SK-N-MC (cell line): ENCODE data around the gene GRAMD4.

Experiments
- EZH2 ChIP-seq: fragments of 200-600 bp; sonication (generic); IDR thresholded peaks from one replicate; pipeline ENCODE4 v1.6.1; 2017; ENCODE audit warnings: antibody characterized with exemption
- POLR2AphosphoS5 ChIP-seq: IDR thresholded peaks from 2 replicates; pipeline ENCODE4 v1.6.1; 2012; ENCODE audit warnings: mild to moderate bottlenecking, low read depth, low read length, borderline replicate concordance

DNA sequence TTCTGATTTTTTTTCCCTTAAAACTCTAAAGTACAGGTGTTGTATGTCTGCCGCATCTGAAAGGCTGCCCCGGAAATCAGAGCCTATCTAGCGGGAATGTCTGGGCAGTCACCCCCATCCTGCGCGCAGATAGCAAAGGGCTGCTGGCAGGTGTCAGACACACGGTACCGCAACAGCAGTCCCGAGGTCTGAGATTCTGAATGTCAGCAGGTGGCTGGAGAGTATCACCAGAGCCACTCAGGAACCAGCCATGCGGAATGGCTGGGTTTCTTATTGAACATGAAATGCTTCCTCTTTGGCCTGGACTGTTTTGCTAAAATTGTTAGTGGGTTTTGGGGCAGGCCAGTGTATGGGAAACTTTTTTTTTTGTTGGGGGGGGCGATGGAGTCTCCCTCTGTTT is 64.5 kb downstream of the GRAMD4 start:
- no peak for TF ChIP-seq POLR2AphosphoS5
- TF ChIP-seq EZH2, result no peak
